Heart right ventricle (tissue), 16 donors: ENCODE results near the gene KCNAB2. TPM values are rescaled to one million over a fixed set of nuclear protein-coding genes. Genes with fewer than 3 reads are reported as not detected.
A peak's percentile ranks its signal among the peaks of the same experiment; 100 is the strongest.
"Not testable (repeated sequence)": the region's sequence is repeated elsewhere in the genome, so short reads cannot be mapped to it uniquely, and the experiment has no call there.

Experiments
- ATAC-seq, 8 donors: fragments of 200-7000 bp; cut with Tn5 transposase; one replicate each; pipeline ENCODE4 v1.9.1; 2020; ENCODE audit warnings: mild to moderate bottlenecking in 8 of 8, moderate library complexity in 8 of 8, moderate number of reproducible peaks in 1 of 8
- DNase-seq, 2 donors: peaks; one replicate each; pipeline ENCODE4 v3.0.0-alpha.2; 2020
- H3K27ac ChIP-seq, 10 donors: fragments of 200-600 bp; sonication (generic) in 2 of 10; one replicate each; pipeline versions ENCODE4 v1.5.0 to v1.8.0; 2020 to 2022; ENCODE audit warnings: mild to moderate bottlenecking in 3 of 10
- H3K27me3 ChIP-seq, 7 donors: fragments of 200-600 bp; one replicate each; pipeline ENCODE4 v1.8.0; 2021 to 2022; ENCODE audit warnings: mild to moderate bottlenecking in 2 of 7
- H3K36me3 ChIP-seq, 9 donors: fragments of 200-600 bp; sonication (generic) in 1 of 9; one replicate each; pipeline versions ENCODE4 v1.5.0 to v1.8.0; 2020 to 2022; ENCODE audit warnings: mild to moderate bottlenecking in 2 of 9
- H3K4me1 ChIP-seq, 9 donors: fragments of 200-600 bp; sonication (generic) in 1 of 9; one replicate each; pipeline versions ENCODE4 v1.5.0 to v1.8.0; 2020 to 2022; ENCODE audit warnings: mild to moderate bottlenecking in 4 of 9
- H3K4me3 ChIP-seq, 10 donors: fragments of 200-600 bp; sonication (generic) in 2 of 10; one replicate each; pipeline versions ENCODE4 v1.5.0 to v1.8.0; 2020 to 2022; ENCODE audit warnings: mild to moderate bottlenecking in 7 of 10, moderate library complexity in 2 of 10
- H3K9me3 ChIP-seq, 11 donors: fragments of 200-600 bp in 10 of 11; sonication (generic) in 2 of 11; one replicate each; pipeline versions ENCODE4 v1.5.0 to v1.8.0; 2013 to 2022; ENCODE audit warnings: mild to moderate bottlenecking in 2 of 11, control low read depth in 1 of 11, moderate library complexity in 1 of 11
- CTCF ChIP-seq, 9 donors: fragments of 200-600 bp; sonication (generic) in 2 of 9; IDR thresholded peaks; one replicate each; pipeline versions ENCODE4 v1.5.0 to v1.8.0; 2021 to 2022; ENCODE audit warnings: antibody characterized with exemption in 9 of 9, mild to moderate bottlenecking in 5 of 9, moderate library complexity in 1 of 9
- WGBS, 2 donors: extraction: QIAGEN DNeasy Blood & Tissue Kit; methylation state at CpG; one replicate each; pipeline ENCODE4 v1.1.7; 2013; ENCODE audit warnings: inconsistent platforms in 1 of 2; 5-methylcytosine and 5-hydroxymethylcytosine counted together
- intact Hi-C, 10 donors: fragments of 100-400 bp; cut with DNase I; formaldehyde crosslinking; loops; one replicate each; pipeline versions ENCODE4 v1.11.1 to v1.14.2; 2022
- polyA plus RNA-seq, 2 donors: library from polyadenylated mRNA; stranded (reverse); fragments of 200-250 nt; gene quantifications; one replicate each; pipeline ENCODE4 v1.2.3, GENCODE V29; 2013
- total RNA-seq, 10 donors: library from RNA; stranded (reverse); fragmentation: NEBNext Ultra II Directional in 3 of 10; extraction: Animal tissue kit (Norgen Biotek cat#: 25700) in 3 of 10; gene quantifications; one replicate each; pipeline versions ENCODE4 v1.2.1 to v1.2.4, GENCODE V29; 2021 to 2023
- donor health status: Arrhythmogenic right ventricular cardiomyopathy.
- donor health status: ischemic (EF 13 %, LVEDD 7.1; RV severe dilation, severe dysfunction).
- donor health status: healthy with polysubstance abuse.
- donor health status: DM: no; HTN: yes; CAD: no.
- donor health status: DM: no; HTN: no; CAD: no.
- donor health status: ischemic (EF 25% LVEDD 6.9; RV normal size, moderate dysfunction).
- donor health status: ischemic (EF 25% LVEDD 5.7; RV mildly dilated, moderate dysfunction).
- donor health status: healthy.
- donor health status: DM: yes; HTN: yes; CAD: no.
- donor health status: Ischemic cardiomyopathy.
- donor health status: ischemic (EF 35%, LVEDD 5.7; RV mildly dilated, moderate dysfunction).
- donor health status: nonischemic (EF 11% LVEDD 7.7; RV severe dilation, severe dysfunction).
- donor health status: DM: yes; HTN: yes; CAD: no.
- donor health status: PGD.
- donor health status: ischemic (EF 29% LVEDD 5.4; RV normal size, mild dysfunction).
- donor health status: nonischemic (EF 23%, LVEDD 6.1; RV moderate dilation, normal function).

Gene KCNAB2
- total and polyA plus RNA-seq, 12 donors = 4.7 to 41.5 (median 21.8) TPM

GRCh38 chr1:6062670-6063069 is 17.0 kb downstream of the KCNAB2 start:
- H3K36me3 ChIP-seq = peaks cover 0 to 41% (median 0%) of the 10 kb centered on the region in 9 donors
- no peak for ATAC-seq
- no peak overlapping the region for H3K27ac ChIP-seq
- H3K27me3 ChIP-seq = no peaks in the 10 kb centered on the region
- WGBS, 2 donors = 89 to 92% methylated on average over 6 of the region's 6 CpGs
- intact Hi-C loops = no loop called here
- no peak for TF ChIP-seq CTCF (IDR thresholded peaks at IDR 0.05)
- no peaks in the 10 kb centered on the region for H3K9me3 ChIP-seq
- no peak for DNase-seq
- H3K4me1 ChIP-seq = peaks cover 11 to 60% (median 30%) of the 10 kb centered on the region in 9 donors
- H3K4me3 ChIP-seq = no peak overlapping the region

- H3K27me3 ChIP-seq, H3K27ac ChIP-seq, ATAC-seq, H3K9me3 ChIP-seq, H3K4me3 ChIP-seq, intact Hi-C loops, DNase-seq: not testable (repeated sequence)
- 65 to 76% methylated on average over 7 of the region's 7 CpGs for WGBS, 2 donors
- peaks cover 4 to 51% (median 20%) of the 10 kb centered on the region in 9 donors for H3K4me1 ChIP-seq
- H3K36me3 ChIP-seq = peaks cover 0 to 41% (median 0%) of the 10 kb centered on the region in 9 donors
These were observed 17.9 kb downstream of the KCNAB2 start for GRCh38 chr1:6063532-6064053.

GRCh38 chr1:6065093-6065858 is 19.6 kb downstream of the KCNAB2 start:
- intact Hi-C loops = no loop called here
- Histone ChIP-seq H3K27me3 (no peaks in the 10 kb centered on the region), H3K4me1 (peaks cover 0 to 36% (median 12%) of the 10 kb centered on the region in 9 donors), H3K4me3 (no peak overlapping the region), H3K36me3 (peaks cover 0 to 36% (median 0%) of the 10 kb centered on the region in 9 donors), H3K27ac (no peak overlapping the region), H3K9me3 (no peaks in the 10 kb centered on the region)
- TF ChIP-seq CTCF (IDR thresholded peaks at IDR 0.05) = no peak
- ATAC-seq (peak in 6 of 8 donors; percentile 53 to 80 (median 68)), DNase-seq (peak; percentile 13 to 47)
- WGBS, 2 donors = 52 to 54% methylated on average over 28 of the region's 28 CpGs

- ATAC-seq (no peak), DNase-seq (no peak)
- intact Hi-C loops = no loop called here
- WGBS, 2 donors = 67 to 69% methylated on average over 8 of the region's 8 CpGs
- H3K27me3 ChIP-seq = no peaks in the 10 kb centered on the region
- no peak for TF ChIP-seq CTCF (IDR thresholded peaks at IDR 0.05)
- H3K27ac ChIP-seq = no peak overlapping the region
- H3K9me3 ChIP-seq = no peaks in the 10 kb centered on the region
- H3K4me1 ChIP-seq = peaks cover 0 to 36% (median 12%) of the 10 kb centered on the region in 9 donors
- no peak overlapping the region for H3K4me3 ChIP-seq
- H3K36me3 ChIP-seq = peaks cover 0 to 28% (median 0%) of the 10 kb centered on the region in 9 donors
These were observed 21.0 kb downstream of the KCNAB2 start for GRCh38 chr1:6066680-6067079.

- WGBS, 2 donors = 90 to 93% methylated on average over 5 of the region's 5 CpGs
- Histone ChIP-seq H3K27me3 (no peaks in the 10 kb centered on the region), H3K4me3 (no peak overlapping the region), H3K4me1 (peaks cover 0 to 36% (median 12%) of the 10 kb centered on the region in 9 donors), H3K9me3 (no peaks in the 10 kb centered on the region), H3K36me3 (peaks cover 0 to 38% (median 0%) of the 10 kb centered on the region in 9 donors), H3K27ac (no peak overlapping the region)
- intact Hi-C loops = no loop called here
- DNase-seq = no peak
- no peak for TF ChIP-seq CTCF (IDR thresholded peaks at IDR 0.05)
- ATAC-seq = no peak
These were observed 22.4 kb downstream of the KCNAB2 start for GRCh38 chr1:6068073-6068472.
